ENCODE results near the gene MPPED1.

MPPED1 gene, protein sequence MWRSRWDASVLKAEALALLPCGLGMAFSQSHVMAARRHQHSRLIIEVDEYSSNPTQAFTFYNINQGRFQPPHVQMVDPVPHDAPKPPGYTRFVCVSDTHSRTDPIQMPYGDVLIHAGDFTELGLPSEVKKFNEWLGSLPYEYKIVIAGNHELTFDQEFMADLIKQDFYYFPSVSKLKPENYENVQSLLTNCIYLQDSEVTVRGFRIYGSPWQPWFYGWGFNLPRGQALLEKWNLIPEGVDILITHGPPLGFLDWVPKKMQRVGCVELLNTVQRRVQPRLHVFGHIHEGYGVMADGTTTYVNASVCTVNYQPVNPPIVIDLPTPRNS

DNA sequence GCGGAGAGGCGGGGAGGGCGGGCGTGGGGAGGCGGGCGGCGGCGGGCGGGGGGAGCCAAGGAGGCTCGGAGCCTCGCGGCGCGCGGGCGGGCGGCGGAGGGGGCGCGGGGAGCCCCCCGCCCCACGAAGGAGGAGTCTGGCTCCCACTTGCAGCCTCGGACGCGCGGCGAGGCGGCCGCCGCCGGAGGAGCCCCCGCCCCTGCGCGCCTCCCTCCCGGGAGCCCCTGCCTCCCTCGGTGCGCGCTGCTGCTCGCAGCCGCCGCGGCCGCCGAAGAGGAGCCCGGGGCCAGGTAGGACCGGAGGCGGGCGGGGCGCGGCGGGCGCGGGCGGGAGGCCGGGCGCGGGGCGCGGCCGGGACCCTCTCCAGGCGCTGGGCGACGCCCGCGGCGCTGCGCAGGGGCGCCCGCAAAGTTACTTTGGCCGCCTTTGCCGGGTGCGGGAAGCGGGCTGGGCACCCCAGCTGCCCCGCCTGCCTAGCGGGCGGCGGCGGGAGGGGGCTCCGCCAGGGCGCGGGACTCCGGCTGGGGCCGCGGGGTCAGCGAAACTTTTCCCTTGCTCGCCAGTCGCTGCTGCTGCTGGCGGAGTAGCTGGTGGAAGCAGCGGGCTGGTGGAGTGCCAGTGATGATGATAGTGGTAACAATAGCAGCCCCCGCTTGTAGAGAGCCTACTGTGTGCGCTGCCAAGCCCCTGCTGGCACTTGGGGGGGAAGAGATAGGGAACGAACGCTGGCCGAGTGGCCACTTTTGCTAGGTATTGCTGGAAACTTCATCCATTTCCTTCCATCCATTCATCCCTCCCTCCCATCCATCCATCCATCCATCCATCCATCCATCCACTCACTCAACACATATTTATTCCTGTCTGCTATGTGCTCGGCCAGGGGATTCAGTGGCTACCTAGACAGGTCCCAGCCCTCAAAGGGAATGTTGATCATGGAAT lies at the start of gene MPPED1:
MPPED1 (plus strand) TSS at position 146 of the 939 bp plus-strand sequence. CDS start 12,972 bp downstream, outside the sequence.
- H3K4me3 Mint-ChIP-seq = no peak within 1 kb of the TSS
- no peaks in the 10 kb centered on the region for H3K36me3 Mint-ChIP-seq (ENCODE audit: insufficient read depth)
- peaks cover 75% of the 10 kb centered on the region for H3K27me3 Mint-ChIP-seq
- no peaks in the 10 kb centered on the region for H3K4me1 Mint-ChIP-seq
- no peaks in the 10 kb centered on the region for H3K9me3 Mint-ChIP-seq
- ATAC-seq (replicated peaks; ENCODE audit: extremely low read depth, poor library complexity, severe bottlenecking) = no peak
- no peak within 1 kb of the TSS for H3K27ac Mint-ChIP-seq (ENCODE audit: low read depth)
- no peak for DNase-seq (ENCODE audit: low spot score in 2 of 2)

DNA sequence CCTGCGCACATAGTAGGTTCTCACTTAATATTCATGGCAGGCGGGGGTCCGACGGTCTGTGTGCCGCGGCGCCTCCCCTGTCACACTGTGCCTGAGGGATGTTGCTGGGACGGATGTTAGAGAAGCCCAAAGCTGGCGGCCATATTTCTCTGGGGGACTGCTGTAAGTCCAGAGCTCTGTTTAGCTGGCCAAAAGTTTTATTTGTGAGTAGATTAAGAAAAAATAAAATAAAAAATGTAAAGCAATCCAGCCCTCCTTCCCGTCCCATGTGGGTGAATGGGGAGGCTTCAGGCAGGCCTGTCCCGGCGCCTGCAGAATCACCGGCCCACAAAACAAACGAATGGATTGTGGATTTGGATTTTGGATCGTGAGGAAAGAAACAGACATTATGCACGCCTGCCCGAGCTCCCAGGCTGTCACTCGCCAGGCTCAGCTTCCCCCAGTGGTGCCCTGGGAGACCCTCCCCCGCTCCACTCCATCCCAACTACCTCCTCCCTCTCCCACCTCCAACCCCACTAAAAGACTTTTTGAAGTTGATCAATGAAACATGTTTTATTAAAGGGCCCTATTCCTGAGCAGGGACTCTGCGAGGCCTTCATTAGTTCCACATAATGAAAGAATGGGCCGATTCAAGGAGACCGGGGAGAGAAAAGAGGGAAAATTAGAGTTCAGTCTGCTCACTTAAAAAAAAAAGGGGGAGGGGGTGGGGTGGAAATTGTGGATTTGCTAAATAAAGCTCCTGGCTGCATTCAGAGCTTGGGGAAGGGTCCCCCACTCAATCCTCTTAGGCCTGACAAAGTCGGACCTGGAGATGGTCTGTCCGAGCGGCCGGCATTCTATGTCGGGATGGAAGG lies 48.3 kb upstream of the MPPED1 start:
- H3K4me3 Mint-ChIP-seq = no peak overlapping the region
- no peaks in the 10 kb centered on the region for H3K4me1 Mint-ChIP-seq
- no peaks in the 10 kb centered on the region for H3K9me3 Mint-ChIP-seq
- no peak for DNase-seq (ENCODE audit: low spot score in 2 of 2)
- ATAC-seq (replicated peaks; ENCODE audit: extremely low read depth, poor library complexity, severe bottlenecking) = no peak
- peaks cover 63% of the 10 kb centered on the region for H3K27me3 Mint-ChIP-seq
- no peaks in the 10 kb centered on the region for H3K36me3 Mint-ChIP-seq (ENCODE audit: insufficient read depth)
- H3K27ac Mint-ChIP-seq (ENCODE audit: low read depth) = no peak overlapping the region

DNA sequence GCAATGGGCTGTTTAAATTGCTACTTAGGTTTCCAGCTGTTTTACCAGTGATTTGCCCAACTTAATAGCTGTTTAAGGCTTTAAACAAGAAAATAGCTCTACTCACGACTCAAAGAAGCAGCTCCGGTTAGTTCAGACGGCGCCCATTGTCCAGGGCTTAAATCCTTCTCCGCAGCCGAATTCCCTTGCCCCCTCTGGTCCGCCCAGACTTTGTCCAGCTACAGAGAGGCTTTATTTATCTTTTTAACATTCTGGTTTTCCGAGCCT lies 47.7 kb upstream of the MPPED1 start:
- no peak for ATAC-seq (replicated peaks; ENCODE audit: extremely low read depth, poor library complexity, severe bottlenecking)
- Mint-ChIP-seq H3K4me3 (no peak overlapping the region), H3K27ac (ENCODE audit: low read depth) (no peak overlapping the region), H3K4me1 (no peaks in the 10 kb centered on the region), H3K9me3 (no peaks in the 10 kb centered on the region), H3K36me3 (ENCODE audit: insufficient read depth) (no peaks in the 10 kb centered on the region), H3K27me3 (peaks cover 63% of the 10 kb centered on the region)
- no peak for DNase-seq (ENCODE audit: low spot score in 2 of 2)

DNA sequence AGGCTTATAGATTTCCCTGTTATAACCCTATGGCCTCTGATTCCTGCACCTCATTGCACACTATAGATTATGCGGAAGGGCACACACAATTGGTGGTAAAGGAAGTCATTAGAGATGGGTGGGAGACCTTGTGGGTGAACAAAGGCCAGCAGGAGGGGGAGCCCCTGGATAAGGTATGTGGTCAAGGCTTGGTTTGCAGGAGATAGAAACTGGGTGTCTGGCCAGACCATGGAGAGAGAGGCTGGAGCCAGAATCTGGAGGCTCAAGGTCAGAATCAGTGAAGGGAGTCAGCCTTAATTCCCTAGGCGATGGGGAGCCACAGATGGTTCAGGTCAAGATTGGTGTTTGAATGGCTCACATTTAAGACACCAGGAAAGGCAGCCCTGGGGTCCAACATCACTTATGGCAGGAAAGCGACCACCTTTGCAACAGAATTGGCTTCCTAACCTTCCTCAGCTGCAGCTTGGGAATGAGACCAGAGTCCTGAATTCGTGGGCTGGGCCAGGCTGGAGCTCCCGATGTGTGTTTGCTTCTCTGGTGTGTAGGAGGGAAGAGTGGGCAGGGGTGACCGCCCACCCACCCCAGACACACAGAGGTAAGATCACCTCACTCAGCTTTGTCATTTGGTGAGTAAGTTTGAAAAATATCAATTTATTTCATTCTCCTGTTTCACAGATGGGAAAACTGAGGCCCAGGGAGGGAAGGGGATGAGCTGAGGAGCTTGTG lies 45.9 kb upstream of the MPPED1 start:
- Mint-ChIP-seq H3K4me3 (no peak overlapping the region), H3K9me3 (no peaks in the 10 kb centered on the region), H3K27ac (ENCODE audit: low read depth) (no peak overlapping the region), H3K27me3 (peaks cover 65% of the 10 kb centered on the region), H3K36me3 (ENCODE audit: insufficient read depth) (no peaks in the 10 kb centered on the region), H3K4me1 (no peaks in the 10 kb centered on the region)
- ATAC-seq (replicated peaks; ENCODE audit: extremely low read depth, poor library complexity, severe bottlenecking) (no peak), DNase-seq (ENCODE audit: low spot score in 2 of 2) (no peak)

DNA sequence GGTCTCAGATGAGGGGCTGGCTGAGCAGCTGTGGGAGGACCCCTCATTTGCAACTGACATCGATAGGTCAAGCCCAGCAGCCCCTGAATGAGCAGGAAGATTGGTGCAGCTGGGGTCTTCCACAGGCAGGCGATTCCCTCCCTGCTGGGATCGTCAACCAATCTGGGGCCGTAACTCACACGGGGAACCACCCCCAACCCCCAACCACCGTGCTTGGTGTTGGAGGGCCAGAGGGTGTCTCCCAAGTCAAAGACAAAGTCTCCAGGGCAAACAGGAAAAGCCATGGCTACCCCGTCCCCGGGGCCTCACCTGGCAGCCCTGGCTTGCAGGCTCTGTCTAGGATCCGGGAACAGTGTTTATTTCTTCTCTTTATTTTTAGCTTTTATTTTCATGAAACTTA lies 41.8 kb upstream of the MPPED1 start:
- Mint-ChIP-seq H3K27ac (ENCODE audit: low read depth) (no peak overlapping the region), H3K27me3 (peaks cover 71% of the 10 kb centered on the region), H3K4me3 (no peak overlapping the region), H3K9me3 (peaks cover 9% of the 10 kb centered on the region), H3K4me1 (peaks cover 4% of the 10 kb centered on the region), H3K36me3 (ENCODE audit: insufficient read depth) (peaks cover 2% of the 10 kb centered on the region)
- ATAC-seq (replicated peaks; ENCODE audit: extremely low read depth, poor library complexity, severe bottlenecking) (no peak), DNase-seq (ENCODE audit: low spot score in 2 of 2) (no peak)

DNA sequence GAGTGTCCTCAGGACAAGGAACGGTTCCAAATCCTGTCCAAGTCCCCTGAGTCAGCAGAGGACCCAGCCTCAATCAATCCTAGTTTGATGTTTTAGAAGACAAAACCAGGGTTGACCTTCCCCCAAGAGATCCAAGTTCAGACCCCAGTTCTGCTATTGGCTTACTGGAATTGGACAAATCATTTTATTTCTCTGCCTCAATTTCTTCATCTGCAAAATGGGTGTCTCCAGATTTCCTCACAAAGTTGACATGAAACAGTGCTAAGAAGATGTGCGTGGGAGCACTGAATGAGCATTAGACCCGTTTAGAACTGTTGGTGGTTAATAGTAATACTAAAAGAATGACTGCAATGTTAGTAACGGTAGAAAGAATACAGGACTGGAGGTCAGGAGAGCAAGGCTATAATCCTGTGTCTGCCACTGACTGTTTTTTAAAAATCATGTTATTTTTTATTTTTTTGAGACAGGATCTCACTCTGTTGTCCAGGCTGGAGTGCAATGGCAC lies 35.8 kb upstream of the MPPED1 start:
- H3K27ac Mint-ChIP-seq (ENCODE audit: low read depth) = peak overlapping the region; percentile 2
- DNase-seq (ENCODE audit: low spot score in 2 of 2) (no peak), ATAC-seq (replicated peaks; ENCODE audit: extremely low read depth, poor library complexity, severe bottlenecking) (no peak)
- peaks cover 7% of the 10 kb centered on the region for H3K36me3 Mint-ChIP-seq (ENCODE audit: insufficient read depth)
- H3K27me3 Mint-ChIP-seq = peaks cover 83% of the 10 kb centered on the region
- peaks cover 11% of the 10 kb centered on the region for H3K9me3 Mint-ChIP-seq
- no peak overlapping the region for H3K4me3 Mint-ChIP-seq
- H3K4me1 Mint-ChIP-seq = peaks cover 31% of the 10 kb centered on the region

DNA sequence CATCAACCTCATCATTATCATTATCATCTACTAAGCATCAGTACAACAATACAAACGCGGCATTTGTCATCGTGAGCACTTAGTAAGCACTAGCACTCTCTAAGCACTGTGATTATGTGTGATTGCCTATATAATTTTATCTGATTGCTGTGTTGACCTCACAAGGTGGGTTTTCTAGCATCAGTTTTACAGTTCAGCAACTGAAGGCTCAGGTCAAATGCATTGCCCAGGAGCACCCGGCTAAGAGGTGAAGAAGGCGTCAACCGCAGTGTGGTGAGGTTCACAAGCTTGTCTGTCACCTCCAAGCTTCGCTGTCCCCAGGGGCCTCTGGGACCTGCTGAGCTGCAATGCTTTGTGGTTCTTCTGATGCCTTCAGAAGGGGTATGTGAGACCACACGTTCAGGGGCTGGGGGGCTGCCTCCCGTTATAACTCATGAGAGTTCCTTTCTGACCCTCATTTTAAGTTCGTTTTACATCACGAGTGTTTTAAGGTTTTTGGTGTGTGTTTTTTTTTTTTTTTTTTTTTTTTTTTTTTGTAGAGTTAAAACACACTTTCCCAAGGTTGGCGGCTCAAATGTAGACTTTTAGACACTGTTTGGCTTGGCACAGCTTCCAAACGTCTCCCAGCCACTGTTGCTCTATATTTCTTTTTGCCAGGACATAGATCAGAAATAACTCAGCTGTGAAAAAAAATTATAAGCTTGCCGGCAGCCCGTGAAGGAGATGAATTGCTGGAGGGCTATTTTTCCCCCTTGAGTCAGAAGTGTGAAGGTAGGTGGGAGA lies 34.9 kb upstream of the MPPED1 start:
- H3K27ac Mint-ChIP-seq (ENCODE audit: low read depth) = peak overlapping the region; percentile 2
- H3K4me1 Mint-ChIP-seq = peaks cover 33% of the 10 kb centered on the region
- peak overlapping the region; percentile 40 for H3K4me3 Mint-ChIP-seq
- DNase-seq (ENCODE audit: low spot score in 2 of 2) = peak; percentile 33 to 79
- H3K9me3 Mint-ChIP-seq = peaks cover 11% of the 10 kb centered on the region
- peaks cover 82% of the 10 kb centered on the region for H3K27me3 Mint-ChIP-seq
- peaks cover 7% of the 10 kb centered on the region for H3K36me3 Mint-ChIP-seq (ENCODE audit: insufficient read depth)
- ATAC-seq (replicated peaks; ENCODE audit: extremely low read depth, poor library complexity, severe bottlenecking) = peak; percentile 94

DNA sequence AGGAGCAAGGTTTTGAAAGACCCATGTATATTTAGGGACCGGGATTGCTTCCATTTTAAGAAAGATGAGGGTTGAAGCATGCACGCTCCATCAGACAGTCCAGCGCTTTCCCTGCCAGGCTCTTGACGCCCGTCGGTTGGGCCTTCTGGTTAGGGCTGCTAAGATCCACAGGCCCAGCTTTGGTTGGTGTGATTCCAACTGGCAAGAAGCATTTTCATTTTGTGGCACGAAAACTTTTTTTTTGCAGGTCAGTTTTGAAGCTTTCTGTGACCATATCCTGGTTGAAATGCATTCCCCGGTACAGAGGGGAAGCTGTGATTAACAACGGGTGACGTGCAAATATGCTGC lies 34.3 kb upstream of the MPPED1 start:
- Mint-ChIP-seq H3K27me3 (peaks cover 83% of the 10 kb centered on the region), H3K36me3 (ENCODE audit: insufficient read depth) (peaks cover 7% of the 10 kb centered on the region), H3K9me3 (peaks cover 11% of the 10 kb centered on the region), H3K4me3 (peak overlapping the region; percentile 40), H3K27ac (ENCODE audit: low read depth) (peak overlapping the region; percentile 2), H3K4me1 (peaks cover 33% of the 10 kb centered on the region)
- ATAC-seq (replicated peaks; ENCODE audit: extremely low read depth, poor library complexity, severe bottlenecking) (peak; percentile 17), DNase-seq (ENCODE audit: low spot score in 2 of 2) (no peak)

DNA sequence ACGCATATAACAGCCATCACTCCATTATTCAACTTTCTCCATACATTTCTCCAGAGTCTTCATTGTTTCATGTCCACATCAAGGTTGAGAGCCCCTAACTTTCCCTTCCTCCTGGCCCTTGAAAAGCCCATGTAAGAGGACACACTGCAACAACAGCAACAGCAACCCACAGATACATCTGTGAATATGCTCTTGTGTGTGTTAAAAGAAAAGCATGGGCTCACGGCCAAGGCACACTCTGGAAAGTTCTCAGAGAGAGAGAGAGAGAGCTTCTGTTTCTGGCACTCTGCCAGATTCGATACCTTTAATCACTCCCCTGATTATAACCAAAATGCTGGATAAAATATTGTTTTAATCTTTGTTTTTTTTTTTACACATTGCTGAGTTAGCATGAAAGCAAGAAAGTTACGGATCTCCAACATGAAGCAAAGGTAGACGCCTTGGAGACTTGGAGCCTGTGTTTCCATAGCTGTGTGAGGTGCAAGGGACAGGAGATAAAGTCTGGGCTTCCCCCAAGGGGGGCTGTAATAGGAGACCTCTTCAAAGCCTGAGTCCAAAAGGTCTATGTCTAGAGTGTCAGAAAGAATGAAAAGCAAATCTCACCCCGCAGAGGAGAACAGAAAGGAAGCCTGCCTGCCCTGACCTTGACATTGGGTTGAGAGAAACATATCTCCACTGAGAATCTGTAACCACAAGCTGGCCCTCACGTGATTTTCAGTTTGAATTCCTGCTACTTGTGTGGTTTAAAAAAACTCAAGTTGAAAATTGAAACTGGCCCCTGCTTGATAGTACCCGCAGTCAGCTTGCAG lies 33.7 kb upstream of the MPPED1 start:
- Mint-ChIP-seq H3K36me3 (ENCODE audit: insufficient read depth) (peaks cover 6% of the 10 kb centered on the region), H3K27me3 (peaks cover 86% of the 10 kb centered on the region), H3K9me3 (peaks cover 11% of the 10 kb centered on the region), H3K27ac (ENCODE audit: low read depth) (peak overlapping the region; percentile 2), H3K4me3 (peak overlapping the region; percentile 40), H3K4me1 (peaks cover 33% of the 10 kb centered on the region)
- no peak for DNase-seq (ENCODE audit: low spot score in 2 of 2)
- no peak for ATAC-seq (replicated peaks; ENCODE audit: extremely low read depth, poor library complexity, severe bottlenecking)

DNA sequence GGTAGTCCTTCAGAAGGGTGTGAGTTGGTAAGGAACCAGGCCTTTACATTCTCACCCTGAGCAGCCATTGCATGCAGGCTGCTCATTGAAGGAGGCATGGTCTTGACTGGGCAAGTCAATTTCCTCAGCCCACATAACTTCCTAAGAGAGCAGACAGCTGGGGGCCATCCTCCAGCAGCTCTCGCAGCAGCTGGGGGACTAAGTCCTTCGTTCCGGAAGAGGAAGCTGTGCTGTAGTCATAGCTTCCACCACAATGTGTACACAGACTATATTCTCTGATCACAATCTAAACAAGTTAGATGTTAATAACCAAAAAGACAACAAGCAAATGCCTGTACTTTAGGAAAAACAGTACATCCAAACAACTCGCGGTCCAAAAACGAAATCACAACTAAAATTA lies 30.1 kb upstream of the MPPED1 start:
- H3K9me3 Mint-ChIP-seq = no peaks in the 10 kb centered on the region
- H3K4me1 Mint-ChIP-seq = peaks cover 28% of the 10 kb centered on the region
- H3K36me3 Mint-ChIP-seq (ENCODE audit: insufficient read depth) = peaks cover 5% of the 10 kb centered on the region
- peaks cover 69% of the 10 kb centered on the region for H3K27me3 Mint-ChIP-seq
- no peak for ATAC-seq (replicated peaks; ENCODE audit: extremely low read depth, poor library complexity, severe bottlenecking)
- H3K4me3 Mint-ChIP-seq = no peak overlapping the region
- DNase-seq (ENCODE audit: low spot score in 2 of 2) = no peak
- H3K27ac Mint-ChIP-seq (ENCODE audit: low read depth) = no peak overlapping the region

DNA sequence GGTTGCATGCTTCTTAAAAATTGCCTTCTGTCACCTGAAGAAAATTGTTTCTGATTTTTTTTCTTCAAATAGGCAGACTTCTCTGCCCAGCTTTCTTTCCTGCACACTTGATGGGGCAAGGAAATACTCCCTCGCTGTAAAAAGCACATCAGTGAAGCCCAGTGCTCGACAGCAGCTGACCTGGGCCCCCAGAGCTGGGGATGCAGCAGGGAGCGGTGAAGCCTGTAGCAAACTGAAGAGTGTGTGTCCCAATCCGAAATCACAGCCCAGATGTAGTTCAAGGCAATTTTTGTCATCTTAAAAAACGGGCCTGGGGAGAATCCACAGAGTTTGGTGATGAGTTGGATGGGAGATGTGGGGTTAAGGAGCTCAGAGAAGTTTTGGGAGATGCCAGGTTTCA lies 27.0 kb upstream of the MPPED1 start:
- Mint-ChIP-seq H3K9me3 (no peaks in the 10 kb centered on the region), H3K4me1 (peaks cover 14% of the 10 kb centered on the region), H3K36me3 (ENCODE audit: insufficient read depth) (no peaks in the 10 kb centered on the region), H3K27me3 (peaks cover 57% of the 10 kb centered on the region), H3K4me3 (no peak overlapping the region), H3K27ac (ENCODE audit: low read depth) (no peak overlapping the region)
- DNase-seq (ENCODE audit: low spot score in 2 of 2) (no peak), ATAC-seq (replicated peaks; ENCODE audit: extremely low read depth, poor library complexity, severe bottlenecking) (no peak)
